Renal cortical epithelial cell (primary cell): ENCODE results near the gene POR. TPM values are rescaled to one million over a fixed set of nuclear protein-coding genes. Genes with fewer than 3 reads are reported as not detected.
A peak's percentile ranks its signal among the peaks of the same experiment; 100 is the strongest.
"Not testable (repeated sequence)": the region's sequence is repeated elsewhere in the genome, so short reads cannot be mapped to it uniquely, and the experiment has no call there.

ENCODE experiments used
- DNase-seq: peaks from one replicate; pipeline ENCODE4 v3.0.0-alpha.2; 2011; ENCODE audit warnings: low read depth
- total RNA-seq: library from RNA; depleted of rRNA; stranded (reverse); fragments of >200 nt; gene quantifications from 2 replicates; pipeline ENCODE4 v1.2.3, GENCODE V29; 2014

POR gene
- total RNA-seq, 1 donor from 2014 or later = 82.1 TPM

DNA sequence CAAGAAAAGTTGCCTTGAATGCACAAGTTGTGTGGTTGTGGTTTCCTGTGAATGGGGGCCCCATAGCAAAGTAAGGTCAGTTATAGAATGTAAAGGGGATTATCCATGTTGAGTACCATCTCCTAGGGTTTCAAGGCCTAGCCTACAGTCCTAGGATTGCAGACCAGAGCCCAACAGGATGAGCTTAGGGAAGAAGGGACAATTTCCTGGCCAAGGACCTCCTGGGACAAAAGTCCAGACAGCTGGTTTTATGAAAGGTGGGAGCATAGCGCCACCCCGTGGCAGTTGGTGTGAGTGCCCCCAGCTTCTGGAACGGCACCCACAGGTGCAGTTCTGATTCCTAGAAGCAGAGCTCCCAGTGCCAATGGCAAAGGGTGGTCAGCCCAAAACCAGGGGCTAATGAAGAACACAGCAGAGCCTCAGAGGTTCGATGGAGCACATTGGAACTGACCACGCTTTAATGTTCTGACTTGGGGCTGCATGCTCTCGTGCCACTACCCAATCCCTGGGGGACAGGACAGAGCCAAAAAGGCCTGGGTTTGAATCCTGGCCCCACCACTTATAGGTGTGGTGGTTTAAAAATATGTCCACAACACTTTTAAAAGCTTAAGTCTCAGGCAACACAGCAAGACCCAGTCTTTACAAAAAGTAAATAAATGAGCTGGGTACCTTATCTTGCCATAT is 105.2 kb downstream of the POR start:
- DNase-seq = peak; percentile 38

- no peak for DNase-seq
Observed at GRCh38 chr7:76022026-76022780, 107.2 kb downstream of the POR start.

- no peak for DNase-seq
Observed at GRCh38 chr7:76023002-76023401, 108.0 kb downstream of the POR start.

DNA sequence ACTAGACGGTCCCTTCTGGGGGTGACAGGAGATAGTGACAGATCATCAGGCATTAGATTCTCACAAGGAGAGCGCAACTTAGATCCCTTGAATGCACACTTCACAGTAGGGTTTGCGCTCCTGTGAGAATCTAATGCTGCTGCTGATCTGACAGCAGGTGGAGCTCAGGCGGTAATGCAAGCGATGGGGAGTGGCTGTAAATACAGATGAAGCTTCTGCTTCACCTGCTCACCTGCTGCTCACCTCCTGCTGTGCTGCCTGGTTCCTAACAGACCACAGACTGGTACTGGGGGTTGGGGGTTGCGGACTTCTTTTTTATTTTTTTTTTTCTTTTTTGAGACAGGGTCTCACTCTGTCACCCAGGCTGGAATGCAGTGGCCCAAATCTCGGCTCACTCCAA is 114.7 kb downstream of the POR start:
- not testable (repeated sequence) for DNase-seq

- DNase-seq = no peak
Observed at GRCh38 chr7:76031964-76032363, 117.0 kb downstream of the POR start.

Other genes starting within 250 kb of the POR start
- 10.1 and 22.0 TPM in 2 replicates for gene HIP1, start 176.2 kb upstream of the POR start, total RNA-seq
- gene CCL26, start 142.9 kb upstream of the POR start, total RNA-seq = not detected in 2 replicates
- not detected in 2 replicates for gene CCL24, start 101.3 kb upstream of the POR start, total RNA-seq
- 16.0 and 31.3 TPM in 2 replicates for gene RHBDD2, start 36.1 kb upstream of the POR start, total RNA-seq
- gene TMEM120A, start 79.4 kb downstream of the POR start, total RNA-seq = 17.9 and 19.2 TPM in 2 replicates
- gene STYXL1, start 132.8 kb downstream of the POR start, total RNA-seq = 51.4 and 102 TPM in 2 replicates
- 29.5 and 80.6 TPM in 2 replicates for gene MDH2, start 133.0 kb downstream of the POR start, total RNA-seq